GM18498 (cell line): ENCODE results near the gene MLLT3.

Source experiments
- ATAC-seq: cut with Tn5 transposase; IDR thresholded peaks from one replicate; pipeline ENCODE4 v1.9.1; 2021; ENCODE audit warnings: mild to moderate bottlenecking, moderate library complexity; ENCODE audit not compliant: unreplicated experiment

The MLLT3 gene

GRCh38 chr9:20630241-20630943, 8.1 kb upstream of the MLLT3 start:
- no peak for ATAC-seq

GRCh38 chr9:20625003-20625349, 2.7 kb upstream of the MLLT3 start:
- no peak for ATAC-seq

- ATAC-seq: peak; percentile 22
Measured at GRCh38 chr9:20624201-20625002, 2.1 kb upstream of the MLLT3 start.

GRCh38 chr9:20623748-20624124, 1.4 kb upstream of the MLLT3 start:
- no peak for ATAC-seq

- ATAC-seq: peak; percentile 20
Measured at GRCh38 chr9:20623021-20623747, 885 bp upstream of the MLLT3 start.

GRCh38 chr9:20621471-20622329, 599 bp downstream of the MLLT3 start:
- ATAC-seq: peak; percentile 18

GRCh38 chr9:20620650-20621470, 1.4 kb downstream of the MLLT3 start:
- ATAC-seq: no peak

- ATAC-seq: no peak
Measured at GRCh38 chr9:20619487-20620200, 2.7 kb downstream of the MLLT3 start.

- no peak for ATAC-seq
Measured at GRCh38 chr9:20618361-20618802, 3.9 kb downstream of the MLLT3 start.

- ATAC-seq: no peak
Measured at GRCh38 chr9:20616808-20617207, 5.5 kb downstream of the MLLT3 start.

GRCh38 chr9:20614602-20615216, 7.6 kb downstream of the MLLT3 start:
- ATAC-seq: no peak

- ATAC-seq: no peak
Measured at GRCh38 chr9:20611691-20612287, 10.5 kb downstream of the MLLT3 start.

GRCh38 chr9:20610591-20610990, 11.7 kb downstream of the MLLT3 start:
- no peak for ATAC-seq

- ATAC-seq: no peak
Measured at GRCh38 chr9:20608582-20608981, 13.7 kb downstream of the MLLT3 start.

GRCh38 chr9:20606652-20607051, 15.6 kb downstream of the MLLT3 start:
- no peak for ATAC-seq

- peak; percentile 87 for ATAC-seq
Measured at GRCh38 chr9:20604562-20604961, 17.7 kb downstream of the MLLT3 start.

GRCh38 chr9:20603524-20604268, 18.6 kb downstream of the MLLT3 start:
- no peak for ATAC-seq

GRCh38 chr9:20601292-20601691, 21.0 kb downstream of the MLLT3 start:
- no peak for ATAC-seq
